Lower lobe of right lung (tissue), 2 donors: ENCODE data around the gene GAL3ST2. TPM values are rescaled to one million over a fixed set of nuclear protein-coding genes. Genes with fewer than 3 reads are reported as not detected.
"Not testable (repeated sequence)": the region's sequence is repeated elsewhere in the genome, so short reads cannot be mapped to it uniquely, and the experiment has no call there.

ENCODE experiments used
- ATAC-seq, 2 donors: fragments of 200-7000 bp; cut with Tn5 transposase; one replicate each; pipeline ENCODE4 v1.9.1; 2020 to 2022; ENCODE audit warnings: mild to moderate bottlenecking in 2 of 2, moderate library complexity in 2 of 2
- DNase-seq: peaks from one replicate; pipeline ENCODE4 v3.0.0-alpha.2; 2020
- H3K27ac ChIP-seq: fragments of 200-600 bp; one replicate; pipeline ENCODE4 v1.8.0; 2022
- H3K27me3 ChIP-seq: fragments of 200-600 bp; one replicate; pipeline ENCODE4 v1.8.0; 2022; ENCODE audit warnings: low read depth
- H3K36me3 ChIP-seq: fragments of 200-600 bp; one replicate; pipeline ENCODE4 v1.8.0; 2022; ENCODE audit warnings: mild to moderate bottlenecking
- H3K4me1 ChIP-seq: fragments of 200-600 bp; one replicate; pipeline ENCODE4 v1.8.0; 2022
- H3K4me3 ChIP-seq: fragments of 200-600 bp; one replicate; pipeline ENCODE4 v1.8.0; 2022; ENCODE audit warnings: mild to moderate bottlenecking
- H3K9me3 ChIP-seq: fragments of 200-600 bp; one replicate; pipeline ENCODE4 v1.8.0; 2022
- intact Hi-C: fragments of 100-400 bp; cut with DNase I; formaldehyde crosslinking; loops from one replicate; pipeline ENCODE4 v1.11.0; 2022
- total RNA-seq: library from RNA; stranded (reverse); fragmentation: NEBNext Ultra II Directional; extraction: Animal tissue kit (Norgen Biotek cat#: 25700); gene quantifications from one replicate; pipeline ENCODE4 v1.2.1, GENCODE V29; 2021
- TF ChIP-seq, protein P1 (sequence below): fragments of 200-600 bp; IDR thresholded peaks from one replicate; pipeline ENCODE4 v1.8.0; 2022; ENCODE audit warnings: antibody characterized with exemption, mild to moderate bottlenecking
- donor health status: DM: no; HTN: yes; CAD: no; lungs with severe emphysema.

GAL3ST2 gene
- total RNA-seq, 1 donor from 2014 or later, result not detected

- ATAC-seq, result no peak
- Histone ChIP-seq H3K4me1 (no peaks in the 10 kb centered on the region), H3K36me3 (peaks cover 56% of the 10 kb centered on the region), H3K27ac (no peak overlapping the region), H3K4me3 (no peak overlapping the region), H3K9me3 (no peaks in the 10 kb centered on the region), H3K27me3 (no peaks in the 10 kb centered on the region)
- intact Hi-C loops, result no loop called here
- DNase-seq, result no peak
- TF ChIP-seq, protein P1, sequence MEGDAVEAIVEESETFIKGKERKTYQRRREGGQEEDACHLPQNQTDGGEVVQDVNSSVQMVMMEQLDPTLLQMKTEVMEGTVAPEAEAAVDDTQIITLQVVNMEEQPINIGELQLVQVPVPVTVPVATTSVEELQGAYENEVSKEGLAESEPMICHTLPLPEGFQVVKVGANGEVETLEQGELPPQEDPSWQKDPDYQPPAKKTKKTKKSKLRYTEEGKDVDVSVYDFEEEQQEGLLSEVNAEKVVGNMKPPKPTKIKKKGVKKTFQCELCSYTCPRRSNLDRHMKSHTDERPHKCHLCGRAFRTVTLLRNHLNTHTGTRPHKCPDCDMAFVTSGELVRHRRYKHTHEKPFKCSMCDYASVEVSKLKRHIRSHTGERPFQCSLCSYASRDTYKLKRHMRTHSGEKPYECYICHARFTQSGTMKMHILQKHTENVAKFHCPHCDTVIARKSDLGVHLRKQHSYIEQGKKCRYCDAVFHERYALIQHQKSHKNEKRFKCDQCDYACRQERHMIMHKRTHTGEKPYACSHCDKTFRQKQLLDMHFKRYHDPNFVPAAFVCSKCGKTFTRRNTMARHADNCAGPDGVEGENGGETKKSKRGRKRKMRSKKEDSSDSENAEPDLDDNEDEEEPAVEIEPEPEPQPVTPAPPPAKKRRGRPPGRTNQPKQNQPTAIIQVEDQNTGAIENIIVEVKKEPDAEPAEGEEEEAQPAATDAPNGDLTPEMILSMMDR, result no peak
Measured at GRCh38 chr2:241753493-241753892, 23.1 kb upstream of the GAL3ST2 start.

DNA sequence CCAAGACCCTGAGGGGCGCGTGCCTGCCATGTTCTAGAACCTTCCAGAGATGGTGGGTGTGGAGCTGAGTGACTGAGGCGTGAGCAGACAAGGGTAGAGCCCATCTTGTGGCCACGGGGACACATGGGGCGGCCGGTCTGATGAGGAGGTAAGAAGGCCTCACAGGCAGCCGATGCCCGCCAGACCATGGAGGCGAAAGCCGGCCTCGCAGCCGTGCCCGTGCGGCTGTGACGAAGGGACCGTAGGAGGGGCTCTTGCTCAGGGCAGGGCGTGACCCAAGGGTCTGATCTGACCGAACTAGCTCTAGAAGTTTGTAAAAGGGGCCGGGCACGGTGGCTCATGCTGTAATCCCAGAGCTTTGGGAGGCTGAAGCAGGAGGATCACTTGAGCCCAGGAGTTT is 22.6 kb upstream of the GAL3ST2 start:
- no peaks in the 10 kb centered on the region for H3K27me3 ChIP-seq
- H3K27ac ChIP-seq, result no peak overlapping the region
- TF ChIP-seq, protein P1, result no peak
- no peak for ATAC-seq
- H3K9me3 ChIP-seq, result no peaks in the 10 kb centered on the region
- H3K36me3 ChIP-seq, result peaks cover 56% of the 10 kb centered on the region
- intact Hi-C loops, result no loop called here
- no peaks in the 10 kb centered on the region for H3K4me1 ChIP-seq
- H3K4me3 ChIP-seq, result no peak overlapping the region
- DNase-seq, result no peak

GRCh38 chr2:241755166-241755565 is 21.5 kb upstream of the GAL3ST2 start:
- H3K27me3 ChIP-seq, result no peaks in the 10 kb centered on the region
- H3K4me3 ChIP-seq, result no peak overlapping the region
- TF ChIP-seq, protein P1, result no peak
- intact Hi-C loops, result no loop called here
- DNase-seq (no peak), ATAC-seq (no peak)
- H3K36me3 ChIP-seq, result peaks cover 50% of the 10 kb centered on the region
- H3K27ac ChIP-seq, result no peak overlapping the region
- H3K4me1 ChIP-seq, result no peaks in the 10 kb centered on the region
- H3K9me3 ChIP-seq, result no peaks in the 10 kb centered on the region

DNA sequence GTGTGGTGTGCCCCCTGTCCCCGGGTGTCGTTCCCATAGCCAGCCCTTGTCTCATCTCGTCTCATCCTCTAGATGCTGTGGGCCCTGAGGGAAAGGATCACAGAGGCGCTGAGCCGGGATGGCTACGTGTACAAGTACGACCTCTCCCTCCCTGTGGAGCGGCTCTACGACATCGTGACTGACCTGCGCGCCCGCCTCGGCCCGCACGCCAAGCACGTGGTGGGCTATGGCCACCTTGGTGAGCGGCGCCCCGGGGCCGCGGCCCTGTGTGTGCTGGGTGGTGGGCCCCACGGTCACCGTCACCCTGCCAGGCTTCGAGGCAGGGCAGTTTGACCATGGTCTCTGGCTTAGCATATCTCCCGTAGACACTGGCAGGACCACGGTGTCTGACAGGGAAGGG is 20.8 kb upstream of the GAL3ST2 start:
- Histone ChIP-seq H3K27me3 (no peaks in the 10 kb centered on the region), H3K9me3 (no peaks in the 10 kb centered on the region), H3K4me3 (no peak overlapping the region), H3K36me3 (peaks cover 53% of the 10 kb centered on the region), H3K4me1 (no peaks in the 10 kb centered on the region), H3K27ac (no peak overlapping the region)
- intact Hi-C loops, result no loop called here
- TF ChIP-seq, protein P1, result no peak
- ATAC-seq, result no peak
- no peak for DNase-seq

GRCh38 chr2:241759067-241759807 is 17.4 kb upstream of the GAL3ST2 start:
- H3K4me1 ChIP-seq, result no peaks in the 10 kb centered on the region
- no peaks in the 10 kb centered on the region for H3K9me3 ChIP-seq
- H3K27me3 ChIP-seq, result no peaks in the 10 kb centered on the region
- no peak overlapping the region for H3K27ac ChIP-seq
- ATAC-seq, result no peak
- TF ChIP-seq, protein P1, result no peak
- no peak overlapping the region for H3K4me3 ChIP-seq
- intact Hi-C loops, result no loop called here
- DNase-seq, result no peak
- peaks cover 42% of the 10 kb centered on the region for H3K36me3 ChIP-seq

DNA sequence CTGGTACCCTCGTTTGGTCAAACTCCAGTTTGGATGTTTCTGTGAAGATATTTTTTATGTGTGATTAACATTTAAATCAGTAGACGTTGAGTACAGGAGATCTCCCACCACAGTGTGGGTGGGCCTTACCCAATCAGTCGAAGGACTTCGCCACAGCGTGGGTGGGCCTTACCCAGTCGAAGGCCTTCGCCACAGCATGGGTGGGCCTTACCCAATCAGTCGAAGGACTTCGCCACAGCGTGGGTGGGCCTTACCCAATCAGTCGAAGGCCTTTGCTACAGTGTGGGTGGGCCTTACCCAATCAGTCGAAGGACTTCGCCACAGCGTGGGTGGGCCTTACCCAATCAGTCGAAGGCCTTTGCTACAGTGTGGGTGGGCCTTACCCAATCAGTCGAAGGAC is 16.7 kb upstream of the GAL3ST2 start:
- peaks cover 35% of the 10 kb centered on the region for H3K36me3 ChIP-seq
- H3K9me3 ChIP-seq, intact Hi-C loops, DNase-seq, ATAC-seq, H3K27ac ChIP-seq, H3K4me3 ChIP-seq, H3K4me1 ChIP-seq, H3K27me3 ChIP-seq: not testable (repeated sequence)
